CD4-positive, alpha-beta T cell (primary cell): ENCODE results near the gene DSG3. TPM values are rescaled to one million over a fixed set of nuclear protein-coding genes. Genes with fewer than 3 reads are reported as not detected.

Experiments used
- ATAC-seq: fragments of 200-7000 bp; cut with Tn5 transposase; one replicate; pipeline ENCODE4 v1.10.0; 2022; ENCODE audit warnings: mild to moderate bottlenecking; ENCODE audit not compliant: poor library complexity
- CTCF ChIA-PET: fragments of 350-600 bp; sonication (Branson Sonifier 250); formaldehyde crosslinking; loops from one replicate; lab custom pipeline; 2021; ENCODE audit warnings: antibody characterized with exemption, inconsistent platforms; lab: Charles Lee
- POLR2A ChIA-PET: fragments of 350-600 bp; sonication (Branson Sonifier 250); formaldehyde crosslinking; loops from one replicate; lab custom pipeline; 2021; ENCODE audit warnings: antibody characterized with exemption, inconsistent platforms; lab: Charles Lee
- DNase-seq, 14 experiments: peaks; one replicate each; pipeline ENCODE4 v3.0.0-alpha.2; 2013 to 2020; ENCODE audit warnings: mixed read lengths in 2 of 14
- H3K27ac ChIP-seq, 2 donors: one replicate each; pipeline versions ENCODE4 v1.5.1 to v1.7.0; 2013; ENCODE audit warnings: low read length in 2 of 2, low read depth in 1 of 2, mild to moderate bottlenecking in 1 of 2
- H3K27me3 ChIP-seq, 2 experiments: 1 replicate in 1 of 2; 2 replicates in 1 of 2; pipeline versions ENCODE4 v1.6.1 to v1.7.0; 2013; ENCODE audit warnings: low read length in 2 of 2, control low read depth in 1 of 2, mild to moderate bottlenecking in 1 of 2, moderate library complexity in 1 of 2; ENCODE audit not compliant: insufficient read depth in 2 of 2, control insufficient read depth in 1 of 2
- H3K36me3 ChIP-seq: one replicate; pipeline ENCODE4 v1.6.1; 2013; ENCODE audit warnings: low read length, control low read depth; ENCODE audit not compliant: insufficient read depth
- H3K4me1 ChIP-seq: one replicate; pipeline ENCODE4 v1.6.1; 2013; ENCODE audit warnings: low read length, control low read depth; ENCODE audit not compliant: insufficient read depth
- H3K4me3 ChIP-seq: one replicate; pipeline ENCODE4 v1.5.1; 2013; ENCODE audit warnings: mild to moderate bottlenecking, low read length, moderate library complexity
- H3K9me3 ChIP-seq, 2 experiments: 1 replicate in 1 of 2; 2 replicates in 1 of 2; pipeline versions ENCODE4 v1.6.1 to v1.7.0; 2013; ENCODE audit warnings: low read length in 2 of 2, mild to moderate bottlenecking in 2 of 2, control low read depth in 1 of 2, moderate library complexity in 1 of 2; ENCODE audit not compliant: control insufficient read depth in 1 of 2, insufficient read depth in 1 of 2
- H3K27ac Mint-ChIP-seq: one replicate; pipeline ENCODE4 v1.8.0; 2020; ENCODE audit warnings: mixed read lengths
- H3K27me3 Mint-ChIP-seq: one replicate; pipeline ENCODE4 v1.8.0; 2021; ENCODE audit warnings: mixed read lengths
- H3K36me3 Mint-ChIP-seq: one replicate; pipeline ENCODE4 v1.8.0; 2021; ENCODE audit warnings: low read depth, mixed read lengths
- H3K4me1 Mint-ChIP-seq: one replicate; pipeline ENCODE4 v1.8.0; 2021; ENCODE audit warnings: low read depth, mixed read lengths
- H3K4me3 Mint-ChIP-seq: one replicate; pipeline ENCODE4 v1.8.0; 2020; ENCODE audit warnings: mild to moderate bottlenecking, mixed read lengths
- H3K9me3 Mint-ChIP-seq: one replicate; pipeline ENCODE4 v1.8.0; 2020; ENCODE audit warnings: mixed read lengths
- CTCF ChIP-seq: fragments of 200-600 bp; IDR thresholded peaks from one replicate; pipeline ENCODE4 v1.8.0; 2022; ENCODE audit warnings: antibody characterized with exemption, mild to moderate bottlenecking
- intact Hi-C, 2 experiments: fragments of 100-400 bp; cut with DNase I in 1 of 2; cut with micrococcal nuclease in 1 of 2; formaldehyde crosslinking; loops; one replicate each; pipeline versions ENCODE4 v1.15.1 to v1.9.0; 2023 to 2025; cut with DNase I, micrococcal nuclease
- total RNA-seq, 174 experiments: library from RNA in 2 of 174; stranded (reverse) in 2 of 174; gene quantifications; one replicate each; pipeline ENCODE4 v1.2.3 and lab custom pipeline; 2021 to 2026

The DSG3 gene
- total RNA-seq, 2 experiments from 2014 or later: not detected

GRCh38 chr18:31490833-31491232 is 43.3 kb downstream of the DSG3 start:
- ATAC-seq: no peak
- no peaks in the 10 kb centered on the region for H3K4me1 ChIP-seq
- no peak for DNase-seq
- no peaks in the 10 kb centered on the region for H3K36me3 Mint-ChIP-seq
- H3K27ac Mint-ChIP-seq: no peak overlapping the region
- no peaks in the 10 kb centered on the region for H3K9me3 ChIP-seq
- peaks cover 0 to 1% of the 10 kb centered on the region in 2 experiments for H3K27me3 ChIP-seq
- no peaks in the 10 kb centered on the region for H3K36me3 ChIP-seq
- H3K4me1 Mint-ChIP-seq: no peaks in the 10 kb centered on the region
- ChIA-PET CTCF (no interaction called here), POLR2A (no interaction called here)
- peaks cover 35% of the 10 kb centered on the region for H3K27me3 Mint-ChIP-seq
- intact Hi-C loops: no loop called here
- no peaks in the 10 kb centered on the region for H3K9me3 Mint-ChIP-seq
- no peak overlapping the region for H3K4me3 ChIP-seq
- no peak for TF ChIP-seq CTCF
- no peak overlapping the region for H3K27ac ChIP-seq
- H3K4me3 Mint-ChIP-seq: no peak overlapping the region

GRCh38 chr18:31491586-31491985 is 44.0 kb downstream of the DSG3 start:
- H3K4me1 Mint-ChIP-seq: no peaks in the 10 kb centered on the region
- H3K27ac ChIP-seq: no peak overlapping the region
- H3K9me3 Mint-ChIP-seq: no peaks in the 10 kb centered on the region
- peaks cover under 1 to 6% of the 10 kb centered on the region in 2 experiments for H3K27me3 ChIP-seq
- H3K36me3 Mint-ChIP-seq: no peaks in the 10 kb centered on the region
- CTCF ChIA-PET: no interaction called here
- peaks cover 35% of the 10 kb centered on the region for H3K27me3 Mint-ChIP-seq
- DNase-seq (no peak), ATAC-seq (no peak)
- no peak overlapping the region for H3K4me3 ChIP-seq
- no peaks in the 10 kb centered on the region for H3K9me3 ChIP-seq
- no peaks in the 10 kb centered on the region for H3K4me1 ChIP-seq
- no peak overlapping the region for H3K4me3 Mint-ChIP-seq
- intact Hi-C loops: no loop called here
- H3K27ac Mint-ChIP-seq: no peak overlapping the region
- TF ChIP-seq CTCF: no peak
- H3K36me3 ChIP-seq: no peaks in the 10 kb centered on the region
- POLR2A ChIA-PET: no interaction called here

- no peaks in the 10 kb centered on the region for H3K9me3 Mint-ChIP-seq
- H3K27me3 Mint-ChIP-seq: peaks cover 41% of the 10 kb centered on the region
- intact Hi-C loops: no loop called here
These were observed 45.1 kb downstream of the DSG3 start for GRCh38 chr18:31492671-31493070.

More at GRCh38 chr18:31492671-31493070, 45.1 kb downstream of the DSG3 start:
- no peak overlapping the region for H3K27ac Mint-ChIP-seq
- no peaks in the 10 kb centered on the region for H3K4me1 Mint-ChIP-seq
- H3K27me3 ChIP-seq: peaks cover 10 to 17% of the 10 kb centered on the region in 2 experiments
- H3K9me3 ChIP-seq: peaks cover 0 to 5% of the 10 kb centered on the region in 2 experiments
- H3K36me3 Mint-ChIP-seq: no peaks in the 10 kb centered on the region
- TF ChIP-seq CTCF: no peak
- DNase-seq: no peak
- no peak for ATAC-seq
- H3K27ac ChIP-seq: no peak overlapping the region
- H3K4me1 ChIP-seq: peaks cover 3% of the 10 kb centered on the region
- no peak overlapping the region for H3K4me3 ChIP-seq
- H3K36me3 ChIP-seq: no peaks in the 10 kb centered on the region
- ChIA-PET CTCF (no interaction called here), POLR2A (no interaction called here)
- H3K4me3 Mint-ChIP-seq: no peak overlapping the region
